HG02870 (cell line): Measurements from ENCODE around the gene PATL2.
"Not testable (repeated sequence)": the region's sequence is repeated elsewhere in the genome, so short reads cannot be mapped to it uniquely, and the experiment has no call there.

Experiments
- ATAC-seq: cut with Tn5 transposase; IDR thresholded peaks from one replicate; pipeline ENCODE4 v1.9.1; 2021; ENCODE audit warnings: mild to moderate bottlenecking, moderate library complexity; ENCODE audit not compliant: unreplicated experiment

PATL2 gene

GRCh38 chr15:44719293-44719999 is 8.3 kb upstream of the PATL2 start:
- ATAC-seq, result peak; percentile 55

- ATAC-seq, result no peak
Measured at GRCh38 chr15:44718927-44719292, 7.8 kb upstream of the PATL2 start.

- no peak for ATAC-seq
Measured at GRCh38 chr15:44718180-44718926, 7.2 kb upstream of the PATL2 start.

GRCh38 chr15:44716983-44717602 is 6.0 kb upstream of the PATL2 start:
- no peak for ATAC-seq

GRCh38 chr15:44715797-44716334 is 4.7 kb upstream of the PATL2 start:
- no peak for ATAC-seq

GRCh38 chr15:44715142-44715796 is 4.1 kb upstream of the PATL2 start:
- no peak for ATAC-seq

- no peak for ATAC-seq
Measured at GRCh38 chr15:44713006-44713966, 2.2 kb upstream of the PATL2 start.

GRCh38 chr15:44712346-44713005 is 1.4 kb upstream of the PATL2 start:
- ATAC-seq, result no peak

- peak; percentile 13 for ATAC-seq
Measured at GRCh38 chr15:44711743-44712345, 721 bp upstream of the PATL2 start.

GRCh38 chr15:44710236-44711095 is 657 bp downstream of the PATL2 start:
- no peak for ATAC-seq

- no peak for ATAC-seq
Measured at GRCh38 chr15:44706946-44707636, 4.0 kb downstream of the PATL2 start.

GRCh38 chr15:44706401-44706800 is 4.7 kb downstream of the PATL2 start:
- ATAC-seq, result no peak

GRCh38 chr15:44705986-44706385 is 5.1 kb downstream of the PATL2 start:
- ATAC-seq, result no peak

GRCh38 chr15:44700676-44701075 is 10.4 kb downstream of the PATL2 start:
- not testable (repeated sequence) for ATAC-seq

GRCh38 chr15:44698641-44699040 is 12.5 kb downstream of the PATL2 start:
- ATAC-seq, result no peak

- ATAC-seq, result no peak
Measured at GRCh38 chr15:44697014-44697413, 14.1 kb downstream of the PATL2 start.

GRCh38 chr15:44695294-44695693 is 15.8 kb downstream of the PATL2 start:
- ATAC-seq, result no peak

- ATAC-seq, result no peak
Measured at GRCh38 chr15:44694416-44694815, 16.7 kb downstream of the PATL2 start.
